IgD-negative memory B cell (primary cell): ENCODE measurements around the gene P2RX3. TPM values are rescaled to one million over a fixed set of nuclear protein-coding genes. Genes with fewer than 3 reads are reported as not detected.

Experiments
- H3K27ac Mint-ChIP-seq, 3 donors: one replicate each; pipeline ENCODE4 v1.8.0; 2020 to 2022; ENCODE audit warnings: mild to moderate bottlenecking in 3 of 3, mixed read lengths in 3 of 3, moderate library complexity in 1 of 3
- H3K27me3 Mint-ChIP-seq: one replicate; pipeline ENCODE4 v1.8.0; 2021; ENCODE audit warnings: mixed read lengths
- H3K36me3 Mint-ChIP-seq: one replicate; pipeline ENCODE4 v1.8.0; 2020; ENCODE audit warnings: mild to moderate bottlenecking, mixed read lengths
- H3K4me1 Mint-ChIP-seq, 3 donors: one replicate each; pipeline ENCODE4 v1.8.0; 2020 to 2022; ENCODE audit warnings: mixed read lengths in 3 of 3, mild to moderate bottlenecking in 1 of 3
- H3K4me3 Mint-ChIP-seq, 4 donors: one replicate each; pipeline ENCODE4 v1.8.0; 2020 to 2022; ENCODE audit warnings: mild to moderate bottlenecking in 4 of 4, mixed read lengths in 4 of 4, moderate library complexity in 3 of 4
- H3K9me3 Mint-ChIP-seq, 3 donors: one replicate each; pipeline ENCODE4 v1.8.0; 2020 to 2021; ENCODE audit warnings: mixed read lengths in 3 of 3, mild to moderate bottlenecking in 1 of 3
- polyA plus RNA-seq: library from polyadenylated mRNA; unstranded; fragments of 300-500 nt; fragmentation: Illumina TruSeq; gene quantifications from one replicate; pipeline ENCODE4 v1.2.3, GENCODE V29; 2021

Gene P2RX3
- polyA plus RNA-seq, 1 donor from 2014 or later, result not detected

DNA sequence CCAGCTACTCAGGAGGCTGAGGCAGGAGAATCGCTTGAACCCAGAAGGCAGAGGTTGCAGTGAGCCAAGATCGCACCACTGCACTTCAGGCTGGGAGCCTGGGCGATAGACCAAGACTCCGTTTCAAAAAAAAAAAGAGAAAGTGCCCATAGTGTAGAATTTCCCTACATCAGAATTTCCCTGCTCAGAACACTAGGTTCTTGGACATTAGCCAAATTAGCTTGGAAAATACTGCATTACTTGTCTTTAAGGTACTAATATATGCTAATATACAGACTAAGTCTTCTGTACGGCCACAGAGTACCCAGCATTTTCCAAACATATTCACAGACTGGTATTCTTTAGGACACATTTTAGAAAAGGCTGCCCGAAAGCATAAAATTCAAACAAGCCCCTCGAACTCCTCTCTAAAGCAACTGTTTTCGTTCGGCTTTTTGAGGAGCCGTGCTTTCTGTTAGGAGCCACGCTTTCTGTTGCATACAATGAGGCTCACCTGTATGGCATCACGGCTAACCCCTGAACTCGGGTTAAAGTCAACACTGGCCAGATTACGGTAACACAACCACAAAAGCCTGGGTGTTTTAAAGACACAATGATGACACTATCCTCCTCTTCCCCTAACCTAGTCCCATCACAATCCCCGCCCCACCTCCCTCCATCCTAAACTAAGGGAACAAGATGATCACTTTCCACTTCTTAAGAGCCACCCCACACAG is 31.8 kb upstream of the P2RX3 start:
- H3K27ac Mint-ChIP-seq, result no peak overlapping the region
- no peaks in the 10 kb centered on the region for H3K9me3 Mint-ChIP-seq
- H3K36me3 Mint-ChIP-seq, result peaks cover 6% of the 10 kb centered on the region
- H3K4me3 Mint-ChIP-seq, result no peak overlapping the region
- no peaks in the 10 kb centered on the region for H3K27me3 Mint-ChIP-seq
- peaks cover 0 to 2% (median 1%) of the 10 kb centered on the region in 3 donors for H3K4me1 Mint-ChIP-seq

- Mint-ChIP-seq H3K27me3 (peaks cover under 1% of the 10 kb centered on the region), H3K4me3 (peak overlapping the region in 1 of 4 donors; percentile 75), H3K27ac (no peak overlapping the region), H3K36me3 (peaks cover 5% of the 10 kb centered on the region), H3K4me1 (peaks cover 0 to 3% (median 2%) of the 10 kb centered on the region in 3 donors), H3K9me3 (no peaks in the 10 kb centered on the region)
Observed at GRCh38 chr11:57306940-57307565, 31.1 kb upstream of the P2RX3 start.

DNA sequence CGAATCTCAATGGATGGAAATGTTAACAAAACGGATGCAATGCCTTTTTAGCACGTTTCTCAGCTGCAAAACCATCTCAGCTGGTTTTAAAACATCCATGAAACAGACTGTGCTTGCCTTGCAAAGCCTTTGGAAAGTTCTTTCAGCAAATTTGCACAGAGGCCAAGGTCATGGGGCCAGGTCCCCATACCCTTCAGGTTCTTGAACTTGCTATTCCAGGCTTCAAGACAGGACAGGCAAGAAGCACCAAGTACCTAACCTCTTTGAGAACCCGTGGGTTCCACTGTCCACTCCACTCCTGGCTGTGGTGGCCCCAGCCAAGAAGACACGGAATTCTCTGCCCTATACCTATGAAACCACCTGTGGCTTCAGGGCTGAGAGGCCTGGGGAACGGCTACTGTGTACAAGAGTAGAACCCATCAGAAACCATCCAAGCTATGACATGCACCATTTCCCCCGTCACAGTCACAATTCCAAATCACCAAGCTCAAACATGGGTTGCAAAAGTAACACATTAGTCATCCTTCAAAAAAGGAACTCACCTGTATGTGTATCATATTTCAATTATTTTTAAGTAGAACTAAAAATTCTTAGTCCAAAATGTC is 30.4 kb upstream of the P2RX3 start:
- peaks cover 4% of the 10 kb centered on the region for H3K27me3 Mint-ChIP-seq
- peaks cover 5% of the 10 kb centered on the region for H3K36me3 Mint-ChIP-seq
- peaks cover 0 to 5% (median 5%) of the 10 kb centered on the region in 3 donors for H3K4me1 Mint-ChIP-seq
- no peak overlapping the region for H3K4me3 Mint-ChIP-seq
- no peaks in the 10 kb centered on the region for H3K9me3 Mint-ChIP-seq
- peak overlapping the region in 1 of 3 donors; percentile 39 for H3K27ac Mint-ChIP-seq

DNA sequence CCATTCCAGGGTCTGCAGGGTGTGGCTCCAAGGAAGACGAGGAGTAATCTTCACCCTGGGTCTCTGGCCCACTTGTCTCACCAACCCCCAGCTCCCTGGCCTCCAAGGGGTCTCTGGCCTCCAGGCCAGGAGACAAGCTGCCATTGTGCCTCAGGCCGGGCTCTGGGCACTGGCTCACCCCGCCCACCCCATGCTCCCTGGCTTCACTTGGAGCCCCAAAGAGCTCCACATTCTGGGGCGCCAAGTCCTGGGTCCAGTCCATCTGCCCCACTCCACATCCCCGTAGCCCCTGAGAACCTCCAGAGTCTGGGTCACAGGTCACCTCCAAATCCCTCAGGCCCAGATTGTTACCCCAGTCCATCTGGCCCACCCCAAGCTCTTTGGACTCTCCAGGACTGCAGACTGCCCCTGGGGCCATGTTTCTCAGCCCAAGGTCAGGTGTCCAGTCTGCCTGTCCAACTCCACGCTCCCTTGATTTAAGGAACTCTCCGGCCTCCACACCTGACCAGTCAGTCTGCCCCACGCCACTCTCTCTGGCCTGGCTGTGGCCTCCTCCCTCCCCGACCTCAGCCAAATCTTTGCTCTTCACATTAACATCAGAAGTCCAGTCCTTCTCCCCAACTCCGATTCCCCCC is 29.6 kb upstream of the P2RX3 start:
- H3K4me1 Mint-ChIP-seq, result peaks cover 0 to 5% (median 5%) of the 10 kb centered on the region in 3 donors
- H3K9me3 Mint-ChIP-seq, result no peaks in the 10 kb centered on the region
- H3K4me3 Mint-ChIP-seq, result no peak overlapping the region
- H3K27ac Mint-ChIP-seq, result peak overlapping the region in 1 of 3 donors; percentile 77
- peaks cover 5% of the 10 kb centered on the region for H3K27me3 Mint-ChIP-seq
- peaks cover 5% of the 10 kb centered on the region for H3K36me3 Mint-ChIP-seq

DNA sequence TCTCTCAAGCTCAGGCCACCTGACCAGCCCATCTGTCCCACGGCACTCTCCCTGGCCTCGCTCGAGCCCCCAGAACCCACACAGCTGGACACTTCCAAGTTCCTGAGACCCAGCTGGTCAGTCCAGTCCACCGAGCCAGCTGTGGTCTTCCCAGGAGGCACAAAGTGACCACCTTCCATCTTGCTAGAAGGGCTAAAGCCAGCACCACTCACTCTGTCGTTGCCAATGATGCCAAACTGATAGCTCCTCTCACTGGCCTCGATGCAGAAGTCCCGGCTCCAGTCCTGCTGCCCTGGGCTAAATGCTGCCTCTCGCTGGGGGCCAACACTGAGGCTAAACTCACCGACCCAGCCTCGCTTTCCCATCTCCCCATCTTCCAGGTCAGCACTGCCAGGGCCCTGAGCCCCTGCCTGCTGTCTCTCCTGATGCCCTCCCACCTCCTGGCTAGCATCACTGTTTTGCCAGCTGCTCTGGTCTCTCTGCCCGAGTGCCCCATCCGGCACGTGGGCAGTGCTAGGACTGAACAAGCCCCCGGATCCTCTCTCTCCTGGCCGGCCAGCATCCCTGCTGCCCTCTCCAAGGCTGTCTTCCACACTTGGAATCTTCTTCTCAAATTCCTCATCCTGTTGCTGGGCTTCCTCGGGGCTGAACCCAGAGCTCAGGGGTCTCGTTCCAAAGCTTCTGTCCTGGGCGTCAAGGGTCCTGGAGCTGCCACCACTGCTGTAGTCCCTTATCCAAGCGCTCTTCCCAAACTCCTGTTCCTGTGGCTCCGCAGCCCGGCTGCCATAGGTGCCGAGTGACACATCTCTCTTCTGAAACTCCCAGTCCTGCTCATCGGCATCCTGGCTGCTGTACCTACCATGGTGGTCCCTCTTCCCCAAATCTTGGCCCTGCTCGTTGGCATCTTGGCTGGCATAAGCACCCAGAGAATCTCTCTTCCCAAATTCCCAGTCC is 28.8 kb upstream of the P2RX3 start:
- Mint-ChIP-seq H3K27ac (peak overlapping the region in 2 of 3 donors; percentile 28 to 77), H3K9me3 (no peaks in the 10 kb centered on the region), H3K27me3 (peaks cover 5% of the 10 kb centered on the region), H3K4me3 (no peak overlapping the region), H3K36me3 (peaks cover 5% of the 10 kb centered on the region), H3K4me1 (peaks cover 0 to 5% (median 5%) of the 10 kb centered on the region in 3 donors)

GRCh38 chr11:57310091-57310490 is 28.1 kb upstream of the P2RX3 start:
- H3K4me1 Mint-ChIP-seq, result peaks cover 0 to 5% (median 5%) of the 10 kb centered on the region in 3 donors
- no peak overlapping the region for H3K4me3 Mint-ChIP-seq
- H3K27ac Mint-ChIP-seq, result peak overlapping the region in 1 of 3 donors; percentile 48
- H3K9me3 Mint-ChIP-seq, result no peaks in the 10 kb centered on the region
- peaks cover 5% of the 10 kb centered on the region for H3K36me3 Mint-ChIP-seq
- peaks cover 5% of the 10 kb centered on the region for H3K27me3 Mint-ChIP-seq

GRCh38 chr11:57310630-57311086 is 27.5 kb upstream of the P2RX3 start:
- Mint-ChIP-seq H3K36me3 (peaks cover 5% of the 10 kb centered on the region), H3K27me3 (peaks cover 5% of the 10 kb centered on the region), H3K9me3 (no peaks in the 10 kb centered on the region), H3K4me3 (peak overlapping the region in 1 of 4 donors; percentile 51), H3K4me1 (peaks cover 0 to 5% (median 5%) of the 10 kb centered on the region in 3 donors), H3K27ac (no peak overlapping the region)

DNA sequence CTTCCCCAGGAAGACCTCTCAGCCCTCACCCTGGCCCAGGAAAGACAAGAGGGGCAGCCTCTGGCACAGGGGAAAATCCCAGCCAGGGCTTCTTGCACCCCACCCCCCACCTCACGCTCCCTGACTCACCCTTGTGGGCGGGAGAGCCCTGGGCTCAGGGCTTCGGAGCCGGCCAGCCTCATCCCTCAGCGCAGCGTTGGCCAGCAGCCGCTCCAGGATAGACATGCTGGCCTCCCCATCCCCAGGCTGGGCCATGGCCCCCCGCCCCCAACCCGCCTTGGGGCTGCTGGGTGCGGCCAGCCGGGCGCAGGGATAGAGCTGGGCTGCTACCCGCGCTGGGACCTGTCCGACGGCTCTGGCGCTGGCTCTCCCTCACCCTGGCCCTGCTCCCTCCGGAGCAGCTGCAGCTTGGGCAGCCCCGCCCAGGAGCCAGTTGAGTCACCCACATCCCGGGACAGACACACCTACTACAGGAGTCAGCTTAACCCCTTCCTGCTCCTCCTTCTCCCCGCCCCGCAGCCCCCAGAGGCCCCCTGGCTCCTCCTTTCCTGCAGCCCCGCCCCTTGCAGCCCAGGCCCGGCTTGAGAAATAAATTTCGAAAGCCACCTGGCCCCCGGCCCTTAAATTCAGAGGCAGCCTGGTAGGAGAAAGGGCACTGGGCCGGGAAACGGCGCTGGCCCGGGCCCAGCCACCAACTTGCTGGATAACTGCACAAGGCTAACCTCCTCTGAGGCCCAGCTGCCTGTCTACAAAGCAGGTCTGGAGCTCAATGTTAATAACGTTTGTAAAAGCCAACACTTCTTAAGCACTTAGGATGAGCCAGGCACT is 26.8 kb upstream of the P2RX3 start:
- Mint-ChIP-seq H3K4me1 (peaks cover 0 to 5% (median 5%) of the 10 kb centered on the region in 3 donors), H3K4me3 (peak overlapping the region in 2 of 4 donors; percentile 32 to 51), H3K9me3 (no peaks in the 10 kb centered on the region), H3K27ac (no peak overlapping the region), H3K36me3 (peaks cover 5% of the 10 kb centered on the region), H3K27me3 (peaks cover 5% of the 10 kb centered on the region)

DNA sequence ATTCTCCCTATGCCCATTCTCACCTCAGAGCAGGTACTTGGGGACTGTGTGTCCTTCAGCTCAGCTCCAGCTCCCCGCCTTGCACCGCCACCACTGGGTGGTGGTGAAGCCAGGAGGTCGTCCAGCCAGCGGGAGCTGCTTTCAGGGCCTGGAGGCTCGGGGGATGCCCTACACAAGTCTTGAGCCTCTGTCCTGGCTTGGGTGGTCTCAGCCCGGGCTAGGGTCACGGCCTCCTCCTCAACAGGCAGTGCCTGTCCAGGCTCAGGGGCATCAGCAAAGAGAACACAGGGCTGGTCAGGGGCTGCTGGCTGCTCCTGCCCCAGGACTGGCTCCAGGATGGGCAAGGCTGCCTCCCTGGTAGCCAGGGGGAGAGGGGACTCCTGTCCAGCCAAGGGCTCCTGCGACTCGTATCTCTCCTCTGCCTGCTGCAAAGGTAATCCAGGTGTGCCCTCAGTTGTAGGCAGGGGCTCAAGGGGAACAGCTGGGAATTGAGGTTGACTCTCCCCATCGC is 25.6 kb upstream of the P2RX3 start:
- no peaks in the 10 kb centered on the region for H3K9me3 Mint-ChIP-seq
- peak overlapping the region in 1 of 4 donors; percentile 83 for H3K4me3 Mint-ChIP-seq
- no peak overlapping the region for H3K27ac Mint-ChIP-seq
- H3K4me1 Mint-ChIP-seq, result peaks cover 0 to 5% (median 4%) of the 10 kb centered on the region in 3 donors
- peaks cover 5% of the 10 kb centered on the region for H3K27me3 Mint-ChIP-seq
- H3K36me3 Mint-ChIP-seq, result peaks cover 2% of the 10 kb centered on the region

- Mint-ChIP-seq H3K4me3 (no peak overlapping the region), H3K9me3 (no peaks in the 10 kb centered on the region), H3K27ac (no peak overlapping the region), H3K27me3 (peaks cover 5% of the 10 kb centered on the region), H3K36me3 (no peaks in the 10 kb centered on the region), H3K4me1 (peaks cover 0 to 5% (median 5%) of the 10 kb centered on the region in 3 donors)
Observed at GRCh38 chr11:57313071-57313787, 24.9 kb upstream of the P2RX3 start.

DNA sequence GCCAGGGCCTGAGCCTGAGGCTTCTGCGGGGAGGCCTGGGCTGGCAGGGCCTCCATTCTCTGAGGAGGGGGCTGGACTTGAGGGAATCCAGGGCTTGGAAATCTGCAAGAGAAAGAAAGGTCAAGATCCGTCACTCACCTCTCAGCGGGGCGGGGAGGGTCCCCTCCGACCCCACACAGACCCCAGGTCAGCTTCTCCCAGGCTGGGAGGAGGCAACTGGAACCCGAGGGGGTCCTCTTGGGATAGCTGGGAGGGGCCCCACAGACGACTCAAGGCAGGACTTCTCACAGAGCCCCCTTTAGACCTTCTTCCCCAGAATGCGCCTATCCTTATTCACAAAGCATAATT is 24.4 kb upstream of the P2RX3 start:
- Mint-ChIP-seq H3K9me3 (no peaks in the 10 kb centered on the region), H3K4me3 (no peak overlapping the region), H3K27me3 (peaks cover 5% of the 10 kb centered on the region), H3K36me3 (no peaks in the 10 kb centered on the region), H3K4me1 (peaks cover 0 to 5% (median 5%) of the 10 kb centered on the region in 3 donors), H3K27ac (no peak overlapping the region)

DNA sequence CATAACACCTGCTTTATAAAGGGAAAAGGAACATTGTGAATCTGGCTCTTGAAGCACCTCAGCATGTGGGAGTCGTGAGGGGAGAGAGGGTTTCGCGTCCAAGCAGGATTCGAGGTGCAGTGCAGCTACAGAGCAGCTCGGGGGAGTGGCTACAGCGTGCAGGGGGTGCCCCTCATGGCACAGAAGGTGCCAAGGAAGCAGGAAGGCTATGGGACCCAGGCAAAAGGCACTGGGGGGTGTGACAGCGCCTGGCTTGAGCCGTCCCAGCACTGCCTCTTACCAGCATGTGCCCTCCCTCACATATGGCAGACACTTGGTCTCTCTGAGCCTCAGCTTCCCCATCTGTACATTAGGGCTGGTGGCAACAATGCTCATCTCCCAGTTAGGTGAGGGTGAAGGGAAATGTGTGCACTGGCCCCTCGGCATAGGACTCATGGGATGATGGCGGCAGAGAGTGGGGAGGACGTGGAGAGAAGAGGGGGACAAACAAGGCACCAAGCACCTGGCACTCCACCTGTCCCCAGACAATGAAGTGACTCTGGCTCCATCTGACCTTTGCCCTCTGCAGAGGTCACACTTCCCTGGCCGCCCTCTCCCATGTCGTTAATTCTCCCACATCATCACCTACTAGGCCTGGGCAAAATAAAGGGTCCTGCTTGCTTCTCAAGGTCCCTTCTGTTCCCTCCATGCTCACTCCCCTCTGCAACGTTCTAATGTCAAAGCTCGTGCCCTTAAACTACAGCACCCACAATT is 23.8 kb upstream of the P2RX3 start:
- Mint-ChIP-seq H3K4me1 (peaks cover 0 to 6% (median 5%) of the 10 kb centered on the region in 3 donors), H3K4me3 (no peak overlapping the region), H3K36me3 (no peaks in the 10 kb centered on the region), H3K9me3 (no peaks in the 10 kb centered on the region), H3K27me3 (peaks cover 5% of the 10 kb centered on the region), H3K27ac (no peak overlapping the region)
